ENCODE data around the gene SBNO2.
"Not testable (repeated sequence)": the region's sequence is repeated elsewhere in the genome, so short reads cannot be mapped to it uniquely, and the experiment has no call there.

SBNO2 gene

GRCh38 chr19:1119475-1120217 lies 54.4 kb downstream of the SBNO2 start:
- DNase-seq (ENCODE audit: low spot score) = no peak

DNA sequence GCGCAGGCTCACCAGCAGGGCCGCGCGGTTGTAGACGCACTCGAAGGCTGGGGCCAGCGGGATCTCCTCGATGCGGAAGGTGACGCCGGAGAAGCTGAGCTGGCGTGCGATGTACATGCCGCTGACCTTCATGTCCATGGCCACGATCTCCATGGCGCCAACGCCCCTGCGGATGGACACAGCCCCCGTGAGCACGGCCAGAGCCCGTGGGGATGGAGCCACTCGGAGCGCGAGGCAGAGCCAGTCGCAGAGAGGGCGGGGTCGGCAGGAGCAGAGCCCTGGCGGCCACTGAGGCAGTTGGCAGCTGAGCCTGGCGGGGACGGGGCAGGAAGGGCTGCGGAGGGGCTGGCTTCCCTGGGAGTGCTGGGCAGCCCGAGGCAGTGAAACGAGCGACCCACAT lies 55.1 kb downstream of the SBNO2 start:
- no peak for DNase-seq (ENCODE audit: low spot score)

DNA sequence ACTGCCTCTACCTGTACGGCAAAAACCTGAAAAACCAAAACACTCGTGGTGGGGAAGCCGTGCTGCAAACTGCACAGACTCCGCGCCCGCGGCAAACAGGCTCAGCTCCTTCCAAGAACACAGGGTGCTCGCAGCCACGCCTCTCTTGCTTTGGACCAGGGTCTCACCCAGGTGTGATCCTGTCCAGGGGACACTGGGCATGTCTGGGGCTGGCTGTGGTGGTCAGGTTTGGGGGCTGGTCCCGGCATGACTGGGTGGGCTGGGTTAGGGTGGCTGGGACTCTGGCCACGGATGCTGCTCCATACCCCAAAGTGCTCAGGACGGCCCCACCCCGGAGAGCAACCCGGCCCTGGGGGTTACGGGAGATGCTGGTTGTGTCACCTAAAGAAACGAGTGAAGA lies 56.4 kb downstream of the SBNO2 start:
- DNase-seq (ENCODE audit: low spot score) = no peak

DNA sequence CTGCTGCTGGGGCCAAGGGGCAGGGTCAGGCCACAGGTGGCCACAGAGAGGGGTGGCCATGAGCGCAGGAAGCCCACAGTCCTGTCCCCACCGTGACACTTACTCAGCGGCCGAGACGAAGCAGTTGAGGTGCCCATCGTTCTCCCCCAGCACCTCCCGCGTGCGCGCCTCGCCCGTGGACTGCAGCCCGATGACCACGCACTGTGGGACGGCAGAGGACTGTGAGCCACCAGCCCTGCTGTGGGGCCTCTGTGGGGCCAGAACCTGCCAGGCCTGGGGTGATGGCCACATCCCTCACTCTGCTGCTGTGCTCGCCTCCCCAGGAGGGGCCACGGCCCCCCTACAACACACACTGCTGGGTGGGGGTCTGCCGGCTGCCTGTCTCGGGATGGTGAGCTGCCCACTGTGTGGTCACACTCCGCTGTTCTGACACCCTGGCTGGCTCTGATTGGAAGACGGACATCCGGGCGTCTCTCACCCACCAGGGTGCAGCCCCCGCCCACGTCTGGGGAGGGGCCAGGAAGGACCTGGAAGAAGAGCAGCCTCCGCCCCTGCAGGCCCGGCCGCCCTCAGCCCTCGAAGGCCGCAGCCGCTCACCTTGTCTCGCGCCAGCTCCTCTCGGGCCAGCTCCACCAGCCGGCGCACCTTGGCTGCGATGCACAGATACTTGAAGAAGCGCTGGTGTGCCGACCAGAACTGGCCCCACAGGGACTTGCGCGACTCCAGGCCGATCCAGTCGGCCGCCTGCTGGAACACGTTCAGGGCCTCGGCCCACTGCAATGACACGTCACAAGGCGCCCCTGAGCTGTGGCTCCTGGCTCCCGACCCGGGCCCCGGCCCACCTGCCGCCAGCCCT lies 57.1 kb downstream of the SBNO2 start:
- no peak for DNase-seq (ENCODE audit: low spot score)

GRCh38 chr19:1115646-1116420 lies 58.2 kb downstream of the SBNO2 start:
- no peak for DNase-seq (ENCODE audit: low spot score)

- not testable (repeated sequence) for DNase-seq (ENCODE audit: low spot score)
Measured at GRCh38 chr19:1114728-1115127, 59.3 kb downstream of the SBNO2 start.

- DNase-seq (ENCODE audit: low spot score) = no peak
Measured at GRCh38 chr19:1113986-1114483, 60.0 kb downstream of the SBNO2 start.

GRCh38 chr19:1113030-1113985 lies 60.8 kb downstream of the SBNO2 start:
- peak; percentile 93 for DNase-seq (ENCODE audit: low spot score)

DNA sequence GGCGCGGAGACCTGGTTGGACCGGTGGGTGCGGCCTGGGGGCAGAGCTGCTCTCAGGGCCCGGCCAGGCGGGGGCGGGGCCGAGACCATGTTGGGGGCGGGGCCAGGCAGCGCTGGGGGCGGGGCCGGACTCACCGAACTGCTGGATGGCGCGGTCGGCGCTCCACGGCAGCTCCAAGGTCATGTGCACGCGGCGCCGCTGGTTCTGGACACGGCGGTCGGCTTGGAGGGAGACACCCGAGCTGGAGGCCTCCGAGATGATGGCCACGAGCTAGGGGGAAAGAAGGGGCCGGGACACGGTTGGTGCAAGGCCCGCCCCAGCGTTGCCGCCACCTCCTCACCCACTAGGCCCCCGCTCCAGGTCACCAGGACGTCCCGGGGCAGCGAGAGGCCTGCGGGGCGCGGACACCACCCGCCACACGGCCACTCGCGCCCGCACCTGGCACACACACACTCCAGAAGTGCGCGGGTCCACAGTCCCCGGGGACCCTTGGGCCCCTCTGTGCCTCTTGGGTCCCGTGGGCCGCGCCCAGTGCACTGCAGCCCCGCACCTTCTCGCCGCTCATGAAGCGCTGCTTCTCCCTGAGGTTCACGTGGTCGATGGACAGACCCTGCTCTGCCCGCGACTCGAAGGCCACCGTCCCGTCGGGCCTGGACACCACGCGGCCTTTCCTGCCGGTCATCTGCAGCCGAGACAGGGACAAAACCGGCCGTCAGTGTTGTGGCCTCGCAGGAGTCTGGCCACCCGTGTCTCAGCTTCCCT lies 61.6 kb downstream of the SBNO2 start:
- no peak for DNase-seq (ENCODE audit: low spot score)

DNA sequence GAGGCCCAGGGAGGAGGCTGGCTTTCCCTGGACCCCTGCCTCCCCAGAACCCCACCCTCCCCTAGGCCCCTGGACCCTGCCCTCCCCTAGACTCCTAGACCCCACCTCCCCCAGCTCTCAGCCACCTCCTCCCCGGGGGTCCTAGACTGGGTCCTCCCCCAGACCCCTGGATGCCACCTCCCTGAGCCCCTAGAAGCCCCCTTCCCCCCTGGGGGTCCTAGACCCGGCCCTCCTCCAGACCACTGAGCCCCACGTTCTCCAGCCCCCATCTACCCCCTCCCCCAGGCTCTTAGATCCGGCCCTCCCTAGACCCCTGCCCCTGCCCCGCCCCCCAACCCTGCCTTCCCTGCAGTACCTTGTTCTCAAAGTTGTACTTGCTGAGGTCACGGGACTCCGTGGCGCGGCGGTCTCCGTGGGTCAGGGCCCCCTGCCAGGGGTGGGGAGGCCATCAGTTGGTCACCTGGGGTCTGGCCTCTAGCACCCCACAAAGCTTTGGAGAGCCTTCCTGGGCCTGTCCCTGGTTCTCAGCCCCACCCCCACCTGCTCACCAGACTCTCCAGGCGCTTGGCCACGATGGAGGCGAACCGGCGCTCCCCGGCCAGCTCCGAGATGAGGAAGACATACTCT lies 62.3 kb downstream of the SBNO2 start:
- DNase-seq (ENCODE audit: low spot score) = no peak

DNA sequence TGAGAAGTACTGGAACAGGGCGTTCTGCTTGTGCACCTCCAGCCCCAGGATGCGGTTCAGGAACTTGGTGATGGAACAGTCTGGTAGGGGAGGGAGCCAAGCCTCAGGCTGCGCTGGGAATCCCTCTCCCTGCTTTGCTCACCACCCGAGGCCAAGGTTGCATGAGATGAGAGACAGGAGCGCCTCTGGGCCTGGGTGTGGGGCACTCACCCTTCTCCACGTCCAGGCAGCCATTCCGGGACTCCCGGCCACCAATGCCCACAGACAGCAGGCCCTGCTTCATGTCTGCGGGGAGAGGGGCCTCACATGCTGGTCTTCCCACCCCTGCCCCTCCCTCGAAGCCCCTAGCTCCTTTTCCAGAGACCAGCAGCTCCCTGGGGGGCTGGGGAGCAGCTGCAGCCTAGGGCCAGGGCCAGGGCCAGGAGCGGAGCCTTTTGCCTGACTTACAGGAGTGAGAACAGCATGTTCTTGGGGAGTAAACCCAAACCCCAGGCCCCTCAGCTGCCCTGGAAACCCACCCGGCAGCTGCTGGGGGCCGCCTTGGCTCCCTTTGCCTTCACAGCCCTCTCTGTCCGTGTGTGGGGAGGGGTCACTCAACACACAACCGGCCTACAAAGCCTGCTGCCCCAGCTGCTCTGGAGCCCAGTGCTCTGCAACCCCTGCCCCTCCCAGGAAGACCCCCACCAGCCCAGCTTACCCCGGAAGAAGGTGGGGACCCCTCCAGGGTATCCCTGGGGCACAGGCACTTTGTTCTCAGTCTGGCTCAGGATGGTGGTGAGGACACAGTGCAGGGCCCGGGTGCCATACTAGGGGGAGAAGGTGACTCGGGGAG lies 63.0 kb downstream of the SBNO2 start:
- no peak for DNase-seq (ENCODE audit: low spot score)

DNA sequence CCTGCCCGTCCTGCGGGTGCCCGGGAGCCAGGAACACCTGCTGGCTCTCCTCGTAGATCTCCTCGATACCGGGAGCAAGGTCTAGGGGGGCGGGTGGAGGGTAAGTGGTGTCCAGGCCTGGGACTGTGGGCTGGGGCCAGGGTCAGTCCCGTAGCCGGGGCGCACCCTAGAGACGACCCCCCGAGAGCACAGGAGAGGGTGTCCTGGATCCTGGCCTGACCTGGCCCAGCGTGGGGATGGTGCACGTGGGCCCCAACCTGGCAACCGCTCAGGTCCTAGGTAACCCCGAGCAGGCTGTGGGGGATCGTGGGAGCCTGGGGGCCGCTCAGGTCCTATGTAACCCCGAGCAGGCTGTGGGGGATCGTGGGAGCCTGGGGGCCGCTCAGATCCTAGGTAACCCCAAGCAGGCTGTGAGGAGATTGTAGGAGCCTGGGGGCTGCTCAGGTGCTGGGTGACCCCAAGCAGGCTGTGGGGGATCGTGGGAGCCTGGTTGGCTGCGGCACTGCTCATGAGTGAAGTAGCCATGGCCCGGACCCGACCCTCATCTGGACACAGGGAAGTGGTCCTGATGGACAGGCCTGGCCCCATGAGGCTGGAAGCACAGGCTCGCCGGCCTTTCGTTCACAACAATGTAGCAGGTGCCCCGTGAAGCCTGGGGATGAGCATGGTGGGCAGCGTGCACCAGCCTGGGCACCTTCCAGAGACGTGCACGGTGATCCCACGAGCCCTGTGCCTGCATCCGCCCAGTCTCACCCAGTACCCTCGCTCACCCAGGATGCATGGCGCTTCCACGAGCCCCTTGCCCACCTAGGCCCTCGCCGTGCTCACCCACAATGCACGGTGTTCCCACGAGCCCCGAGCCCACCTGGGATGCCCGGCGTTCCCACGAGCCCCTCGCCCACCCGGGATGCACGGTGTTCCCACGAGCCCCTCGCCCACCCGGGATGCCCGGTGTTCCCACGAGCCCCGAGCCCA lies 64.1 kb downstream of the SBNO2 start:
- DNase-seq (ENCODE audit: low spot score) = no peak

- no peak for DNase-seq (ENCODE audit: low spot score)
Measured at GRCh38 chr19:1109032-1109551, 65.0 kb downstream of the SBNO2 start.

DNA sequence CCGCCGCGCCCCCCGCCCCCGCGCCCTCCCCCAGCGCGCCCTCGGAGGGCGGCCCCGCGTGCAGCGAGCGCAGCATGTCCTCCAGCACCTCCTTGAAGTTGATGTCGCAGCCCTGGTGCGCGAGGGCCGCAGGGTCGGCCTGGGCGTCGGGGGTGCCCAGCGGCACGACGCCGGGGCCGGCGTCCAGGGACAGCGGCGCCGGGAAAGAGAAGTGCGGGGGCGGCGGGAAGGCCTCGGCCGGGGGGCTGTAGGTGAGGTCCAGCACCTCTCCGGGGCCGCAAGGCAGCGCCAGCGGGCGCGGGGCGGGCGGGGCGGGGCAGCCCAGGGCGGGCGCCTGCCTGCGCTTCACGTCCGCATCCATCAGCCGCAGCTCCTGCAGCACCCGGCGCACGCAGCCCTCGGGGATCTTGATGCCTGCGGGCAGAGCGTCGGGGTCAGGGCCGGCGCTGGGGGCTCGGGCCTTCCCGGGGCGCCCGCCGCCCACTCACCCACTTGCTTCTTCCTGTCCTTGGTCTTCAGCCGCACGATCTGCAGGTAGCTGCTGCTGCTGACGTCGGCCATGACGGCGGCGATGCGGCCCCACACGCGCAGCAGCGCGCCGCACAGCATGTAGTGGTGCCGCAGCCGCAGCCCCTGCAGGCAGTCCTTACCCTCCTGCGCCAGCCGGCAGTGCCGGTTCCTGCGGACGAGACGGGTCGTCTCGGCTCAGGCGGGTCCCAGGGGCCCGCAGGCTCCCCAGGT lies 65.6 kb downstream of the SBNO2 start:
- DNase-seq (ENCODE audit: low spot score) = no peak

DNA sequence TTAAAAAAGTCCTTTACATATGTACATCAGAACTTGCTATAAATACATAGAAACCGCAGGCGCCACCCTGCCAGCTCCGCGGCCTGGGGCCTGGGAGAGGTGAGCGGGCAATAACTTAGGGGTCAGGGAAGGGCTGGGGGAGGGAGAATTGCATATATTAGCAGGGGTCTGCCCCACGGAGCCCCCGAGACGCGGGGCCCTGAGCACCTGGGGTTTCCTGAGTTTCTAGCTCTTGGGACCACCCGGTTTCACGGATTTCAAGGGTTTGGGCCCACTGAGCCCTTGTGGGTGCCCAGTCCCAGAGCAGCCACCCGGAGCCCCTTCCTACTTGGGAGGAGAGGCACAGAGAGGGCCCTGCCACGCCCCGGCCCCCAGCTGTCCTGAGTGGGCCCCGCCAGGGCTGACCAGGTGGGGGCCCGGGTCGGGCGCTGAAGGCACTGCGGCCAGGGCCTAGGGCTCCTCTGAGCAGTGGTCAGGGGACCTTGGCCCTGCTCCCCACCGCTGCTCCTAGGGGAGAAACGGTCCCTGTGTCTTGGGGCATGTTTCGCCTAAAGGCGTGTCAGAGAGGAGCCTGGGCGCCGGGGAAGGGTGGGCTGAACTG lies 66.3 kb downstream of the SBNO2 start:
- no peak for DNase-seq (ENCODE audit: low spot score)

GRCh38 chr19:1106841-1107660 lies 67.0 kb downstream of the SBNO2 start:
- no peak for DNase-seq (ENCODE audit: low spot score)

All from globus pallidus (tissue), 1 donor.